PC-9 (cell line): ENCODE data around the gene TRABD2B. TPM values are rescaled to one million over a fixed set of nuclear protein-coding genes. Genes with fewer than 3 reads are reported as not detected.

Source experiments
- BruUV-seq: library from RNA; stranded (reverse); fragments of 400-500 nt; replicated peaks from 2 replicates; lab custom pipeline; 2021; lab: Mats Ljungman, UMichigan
- CTCF ChIA-PET: fragments of 300-600 bp; sonication (Branson Sonifier 250); formaldehyde crosslinking; loops from one replicate; lab custom pipeline; 2022; ENCODE audit warnings: antibody characterized with exemption; lab: Charles Lee
- POLR2A ChIA-PET: fragments of 300-600 bp; sonication (Branson Sonifier 250); formaldehyde crosslinking; loops from one replicate; lab custom pipeline; 2022; ENCODE audit warnings: antibody characterized with exemption; ENCODE audit not compliant: unreplicated experiment; lab: Charles Lee
- DNase-seq, 2 experiments: peaks; one replicate each; pipeline versions ENCODE4 v3.0.0 to v3.0.0-alpha.2; 2015 to 2022; ENCODE audit warnings: mixed read lengths in 1 of 2
- H2AFZ ChIP-seq: fragments of 200-600 bp; sonication (generic); 2 replicates; pipeline ENCODE4 v1.8.1; 2017; ENCODE audit warnings: antibody characterized with exemption
- H3F3A ChIP-seq: fragments of 200-600 bp; sonication (generic); 2 replicates; pipeline ENCODE4 v1.8.1; 2017; ENCODE audit warnings: antibody characterized with exemption, mild to moderate bottlenecking, low read depth; ENCODE audit not compliant: insufficient read depth
- H3K27ac ChIP-seq: fragments of 200-600 bp; sonication (generic); 2 replicates; pipeline ENCODE4 v1.6.1; 2016; ENCODE audit warnings: mixed run types
- H3K27me3 ChIP-seq: fragments of 200-600 bp; sonication (generic); 2 replicates; pipeline ENCODE4 v1.6.1; 2016; ENCODE audit warnings: low read depth, mixed run types; ENCODE audit not compliant: insufficient read depth
- H3K36me3 ChIP-seq: fragments of 200-600 bp; sonication (generic); 2 replicates; pipeline ENCODE4 v1.6.1; 2016; ENCODE audit warnings: low read depth, mixed run types
- H3K4me1 ChIP-seq: fragments of 200-600 bp; sonication (generic); replicated peaks from 2 replicates; pipeline ENCODE4 v1.6.1; 2016; ENCODE audit warnings: mixed run types; ENCODE audit not compliant: insufficient read depth
- H3K4me2 ChIP-seq: fragments of 200-600 bp; sonication (generic); 2 replicates; pipeline ENCODE4 v1.6.1; 2017; ENCODE audit warnings: mixed run types
- H3K4me3 ChIP-seq: fragments of 200-600 bp; sonication (generic); 2 replicates; pipeline ENCODE4 v1.6.1; 2016; ENCODE audit warnings: mixed run types
- H3K79me2 ChIP-seq: fragments of 200-600 bp; sonication (generic); 2 replicates; pipeline ENCODE4 v1.6.1; 2017; ENCODE audit warnings: low read depth, mixed run types
- H3K9me2 ChIP-seq: fragments of 200-600 bp; sonication (generic); 2 replicates; pipeline ENCODE4 v1.8.1; 2017; ENCODE audit warnings: mild to moderate bottlenecking; ENCODE audit not compliant: insufficient read depth
- H3K9me3 ChIP-seq: fragments of 200-600 bp; sonication (generic); 2 replicates; pipeline ENCODE4 v1.8.1; 2016; ENCODE audit warnings: low read depth; ENCODE audit not compliant: insufficient read depth
- H4K20me1 ChIP-seq: fragments of 200-600 bp; sonication (generic); 2 replicates; pipeline ENCODE4 v1.8.1; 2017; ENCODE audit not compliant: insufficient read depth
- CTCF ChIP-seq: fragments of 200-600 bp; sonication (generic); conservative IDR thresholded peaks from 2 replicates; pipeline ENCODE4 v1.6.1; 2017; ENCODE audit warnings: mixed run types, antibody characterized with exemption, mild to moderate bottlenecking, moderate library complexity
- EZH2 ChIP-seq: fragments of 200-600 bp; sonication (generic); IDR thresholded peaks from 2 replicates; pipeline ENCODE4 v1.8.0; 2017; ENCODE audit warnings: antibody characterized with exemption, low read depth
- intact Hi-C: fragments of 100-400 bp; cut with micrococcal nuclease; formaldehyde crosslinking; loops from one replicate; pipeline ENCODE4 v1.10.0; 2022; ENCODE audit not compliant: unreplicated experiment
- total RNA-seq: library from RNA; stranded (reverse); gene quantifications from 2 replicates; pipeline ENCODE4 v1.2.3, GENCODE V29; 2021

Gene TRABD2B
- total RNA-seq, 1 experiment from 2014 or later, result not detected

- no peak for TF ChIP-seq EZH2
- TF ChIP-seq CTCF, result no peak
- no peaks in the 10 kb centered on the region for H3K9me3 ChIP-seq
- no peak overlapping the region for H3K27ac ChIP-seq
- intact Hi-C loops, result no loop called here
- POLR2A ChIA-PET, result no interaction called here
- H4K20me1 ChIP-seq, result no peaks in the 10 kb centered on the region
- H3K4me1 ChIP-seq, result peaks cover 2% of the 10 kb centered on the region; the same call in 1 of the 2 replicates
- no peak overlapping the region for H2AFZ ChIP-seq
- no peak overlapping the region for H3K4me2 ChIP-seq
- no peaks in the 10 kb centered on the region for H3F3A ChIP-seq
- no peaks in the 10 kb centered on the region for H3K79me2 ChIP-seq
- no peak for DNase-seq
- no peak overlapping the region for H3K4me3 ChIP-seq
- no TSS peak for BruUV-seq
- CTCF ChIA-PET, result no interaction called here
- no peaks in the 10 kb centered on the region for H3K27me3 ChIP-seq
- H3K9me2 ChIP-seq, result no peaks in the 10 kb centered on the region
- H3K36me3 ChIP-seq, result no peaks in the 10 kb centered on the region
These were observed 203.1 kb downstream of the TRABD2B start for GRCh38 chr1:47794081-47794480.

GRCh38 chr1:47793563-47793962, 203.6 kb downstream of the TRABD2B start:
- BruUV-seq, result no TSS peak
- peaks cover 8% of the 10 kb centered on the region; the same call in 1 of the 2 replicates for H3K4me1 ChIP-seq
- H3K9me3 ChIP-seq, result no peaks in the 10 kb centered on the region
- no peak overlapping the region for H3K4me3 ChIP-seq
- no peak for DNase-seq
- intact Hi-C loops, result no loop called here
- H3F3A ChIP-seq, result no peaks in the 10 kb centered on the region
- H4K20me1 ChIP-seq, result no peaks in the 10 kb centered on the region
- no peak overlapping the region for H2AFZ ChIP-seq
- no peaks in the 10 kb centered on the region for H3K79me2 ChIP-seq
- H3K27ac ChIP-seq, result no peak overlapping the region
- POLR2A ChIA-PET, result no interaction called here
- no peaks in the 10 kb centered on the region for H3K36me3 ChIP-seq
- no peaks in the 10 kb centered on the region for H3K9me2 ChIP-seq
- H3K27me3 ChIP-seq, result no peaks in the 10 kb centered on the region
- H3K4me2 ChIP-seq, result no peak overlapping the region
- CTCF ChIA-PET, result no interaction called here
- TF ChIP-seq EZH2, result no peak
- no peak for TF ChIP-seq CTCF

- TF ChIP-seq CTCF (no peak), EZH2 (no peak)
These were observed 204.4 kb downstream of the TRABD2B start for GRCh38 chr1:47792779-47793178.

More at GRCh38 chr1:47792779-47793178, 204.4 kb downstream of the TRABD2B start:
- no peaks in the 10 kb centered on the region for H3F3A ChIP-seq
- H3K9me3 ChIP-seq, result no peaks in the 10 kb centered on the region
- ChIA-PET POLR2A (no interaction called here), CTCF (no interaction called here)
- H3K4me3 ChIP-seq, result no peak overlapping the region
- H3K4me2 ChIP-seq, result no peak overlapping the region
- no peak overlapping the region for H2AFZ ChIP-seq
- no peaks in the 10 kb centered on the region for H4K20me1 ChIP-seq
- H3K36me3 ChIP-seq, result no peaks in the 10 kb centered on the region
- no peak for DNase-seq
- peaks cover 10% of the 10 kb centered on the region; the same call in 1 of the 2 replicates for H3K4me1 ChIP-seq
- H3K9me2 ChIP-seq, result no peaks in the 10 kb centered on the region
- no TSS peak for BruUV-seq
- no peaks in the 10 kb centered on the region for H3K79me2 ChIP-seq
- intact Hi-C loops, result no loop called here
- no peaks in the 10 kb centered on the region for H3K27me3 ChIP-seq
- H3K27ac ChIP-seq, result no peak overlapping the region
